PC-9 (cell line): ENCODE measurements around the gene MARCHF3.

Experiments used
- CTCF ChIP-seq: fragments of 200-600 bp; sonication (generic); conservative IDR thresholded peaks from 2 replicates; pipeline ENCODE4 v1.6.1; 2017; ENCODE audit warnings: mixed run types, antibody characterized with exemption, mild to moderate bottlenecking, moderate library complexity
- EZH2 ChIP-seq: fragments of 200-600 bp; sonication (generic); IDR thresholded peaks from 2 replicates; pipeline ENCODE4 v1.8.0; 2017; ENCODE audit warnings: antibody characterized with exemption, low read depth

GRCh38 chr5:126970517-126971017, 59.8 kb downstream of the MARCHF3 start:
- TF ChIP-seq CTCF (no peak), EZH2 (no peak)
